GM12865 (cell line): ENCODE data around the gene ZBTB46.

ENCODE experiments used
- DNase-seq: peaks from one replicate; pipeline ENCODE4 v3.0.0; 2010; ENCODE audit warnings: low read depth
- H3K4me3 ChIP-seq: 2 replicates; pipeline ENCODE4 v1.5.1; 2011; ENCODE audit warnings: mild to moderate bottlenecking, low read depth, low read length, control low read depth
- CTCF ChIP-seq: IDR thresholded peaks from 2 replicates; pipeline ENCODE4 v1.5.1; 2011; ENCODE audit warnings: low read length, control low read depth, low read depth, inconsistent platforms; ENCODE audit not compliant: insufficient read depth; ENCODE audit errors: missing control alignments

Gene ZBTB46

GRCh38 chr20:63835021-63835858 lies 4.2 kb upstream of the ZBTB46 start:
- H3K4me3 ChIP-seq = no peak overlapping the region
- peak; percentile 69 for DNase-seq
- no peak for TF ChIP-seq CTCF

DNA sequence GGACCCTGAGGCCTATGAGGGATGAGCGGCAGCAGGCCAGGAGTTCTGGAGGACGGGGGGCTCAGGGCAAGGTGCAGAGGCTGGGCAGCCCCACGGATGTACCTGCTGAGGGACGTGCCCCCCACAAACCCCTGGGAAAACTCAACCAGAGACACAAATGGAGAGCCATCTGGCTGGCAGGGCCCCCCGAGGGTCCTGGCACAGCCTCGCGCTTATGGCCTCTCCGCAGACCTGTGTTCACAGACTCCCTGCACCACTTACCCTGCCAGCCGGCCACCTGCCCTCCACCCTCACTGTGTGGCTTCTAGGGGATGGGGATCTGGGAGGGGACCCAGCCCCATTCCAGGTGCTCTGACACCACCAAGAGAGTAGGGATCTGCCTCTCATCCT lies 3.4 kb upstream of the ZBTB46 start:
- H3K4me3 ChIP-seq = no peak overlapping the region
- DNase-seq = no peak
- no peak for TF ChIP-seq CTCF

DNA sequence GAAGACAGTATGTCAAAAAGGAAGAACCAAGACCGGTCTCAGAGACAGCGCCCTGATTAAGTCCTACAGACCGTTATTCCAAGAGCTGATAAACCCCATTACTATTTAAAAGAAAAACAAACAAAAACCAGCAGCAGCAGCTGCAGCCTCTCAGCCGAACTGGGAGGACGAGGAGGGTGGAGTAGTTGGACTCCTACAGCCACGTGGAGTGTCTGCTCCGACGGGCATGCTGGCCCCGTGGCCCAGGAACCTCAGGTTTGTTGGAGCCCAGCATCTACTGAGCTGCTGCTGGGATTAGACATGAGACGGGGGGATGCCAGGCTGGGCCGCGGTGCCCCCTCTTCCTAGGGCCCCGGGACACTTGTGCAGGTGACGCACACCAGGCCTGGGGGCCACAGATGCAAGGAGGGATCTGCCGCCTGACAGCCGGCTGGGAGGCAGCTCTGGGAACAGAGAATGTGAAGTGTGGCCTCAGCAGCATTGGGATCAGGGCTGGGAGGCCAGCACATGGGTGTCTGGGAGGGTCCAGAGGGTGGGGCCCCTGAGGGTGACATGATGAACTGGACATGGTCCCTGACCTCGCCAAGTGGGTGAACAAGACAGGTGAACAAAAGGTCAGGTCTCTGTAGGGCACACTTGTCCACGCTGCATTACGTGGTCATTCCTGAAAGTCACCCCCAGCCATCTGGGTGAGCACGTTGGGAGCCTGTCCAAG lies 2.9 kb upstream of the ZBTB46 start:
- no peak for DNase-seq
- TF ChIP-seq CTCF = no peak
- H3K4me3 ChIP-seq = no peak overlapping the region

- DNase-seq = no peak
- TF ChIP-seq CTCF = no peak
- H3K4me3 ChIP-seq = no peak overlapping the region
Observed at GRCh38 chr20:63831993-63832686, 1.1 kb upstream of the ZBTB46 start.

GRCh38 chr20:63831646-63831992 lies 555 bp upstream of the ZBTB46 start:
- H3K4me3 ChIP-seq = no peak overlapping the region; the same call in 1 of the 2 replicates
- TF ChIP-seq CTCF = no peak
- DNase-seq = no peak

DNA sequence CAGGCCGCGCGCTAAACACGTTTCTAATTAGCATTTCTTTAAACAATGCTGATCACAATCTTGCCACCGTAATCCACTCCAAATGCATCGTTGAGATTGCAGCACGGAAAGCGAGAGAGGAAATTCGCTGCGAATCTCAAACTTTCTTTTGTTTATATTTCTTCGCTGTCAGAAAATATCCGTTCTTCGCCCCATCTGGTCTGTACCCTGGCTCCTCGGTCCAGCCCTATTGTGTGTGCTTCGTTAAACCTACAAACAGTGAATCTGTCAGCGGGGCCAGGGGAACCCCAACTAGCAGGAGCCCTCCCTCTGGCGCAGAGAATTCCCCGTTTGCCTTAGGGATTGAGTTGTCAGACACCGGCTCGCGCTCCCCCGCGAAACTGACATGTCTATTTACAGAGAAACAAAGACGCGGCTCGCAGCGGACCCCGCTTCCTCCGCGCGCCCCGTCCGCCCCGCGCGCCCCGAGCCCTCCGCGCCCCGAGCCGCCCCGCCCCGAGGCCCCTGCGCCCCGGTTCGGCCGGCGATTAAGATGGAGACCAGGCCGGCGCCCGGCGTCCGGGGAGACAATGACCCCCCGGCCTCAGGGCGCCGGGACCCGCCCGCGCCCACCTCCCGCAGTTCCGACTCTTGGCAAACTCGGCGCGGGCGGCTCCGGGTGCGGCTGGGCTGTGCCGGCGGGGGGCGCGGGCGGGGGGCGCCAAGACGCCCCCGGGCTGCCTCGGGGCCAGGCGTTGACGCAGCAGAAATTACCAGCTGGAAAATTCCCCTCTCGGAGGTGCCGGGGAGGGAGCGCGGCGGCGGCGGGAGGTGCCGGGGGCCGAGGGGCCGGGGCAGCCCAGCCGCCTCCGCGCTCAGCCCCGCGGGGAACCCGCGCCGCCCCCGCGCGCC lies 874 bp downstream of the ZBTB46 start:
- TF ChIP-seq CTCF = no peak
- H3K4me3 ChIP-seq = peak overlapping the region; percentile 38
- no peak for DNase-seq
